Stimulated activated CD4-positive, alpha-beta T cell treated with anti-CD3 and anti-CD28 coated beads, Interleukin-4, amount 100 ng/mL, for 48 hours (primary cell): Measurements from ENCODE around the gene DLEC1.

Experiments used
- DNase-seq, 2 donors: peaks; one replicate each; pipeline ENCODE4 v3.0.0-alpha.2; 2020; ENCODE audit warnings: low read depth in 2 of 2

The DLEC1 gene

GRCh38 chr3:38002291-38002876, 36.6 kb upstream of the DLEC1 start:
- DNase-seq: no peak

GRCh38 chr3:38002940-38003339, 36.1 kb upstream of the DLEC1 start:
- no peak for DNase-seq

- DNase-seq: peak; percentile 42 to 54
These were observed 35.6 kb upstream of the DLEC1 start for GRCh38 chr3:38003371-38003816.

- no peak for DNase-seq
These were observed 35.1 kb upstream of the DLEC1 start for GRCh38 chr3:38003817-38004414.

GRCh38 chr3:38004415-38005075, 34.5 kb upstream of the DLEC1 start:
- peak; percentile 32 to 37 for DNase-seq

- DNase-seq: no peak
These were observed 33.7 kb upstream of the DLEC1 start for GRCh38 chr3:38005076-38006020.

GRCh38 chr3:38006031-38006430, 33.0 kb upstream of the DLEC1 start:
- DNase-seq: no peak

GRCh38 chr3:38006445-38006995, 32.5 kb upstream of the DLEC1 start:
- DNase-seq: no peak

- no peak for DNase-seq
These were observed 31.3 kb upstream of the DLEC1 start for GRCh38 chr3:38007754-38008090.

- DNase-seq: no peak
These were observed 30.8 kb upstream of the DLEC1 start for GRCh38 chr3:38008191-38008701.

- no peak for DNase-seq
These were observed 29.9 kb upstream of the DLEC1 start for GRCh38 chr3:38008971-38009580.

GRCh38 chr3:38009807-38010591, 29.0 kb upstream of the DLEC1 start:
- no peak for DNase-seq

GRCh38 chr3:38011111-38011510, 27.9 kb upstream of the DLEC1 start:
- no peak for DNase-seq

- DNase-seq: no peak
These were observed 23.5 kb upstream of the DLEC1 start for GRCh38 chr3:38015485-38015884.

GRCh38 chr3:38015984-38016383, 23.0 kb upstream of the DLEC1 start:
- no peak for DNase-seq

- DNase-seq: no peak
These were observed 22.6 kb upstream of the DLEC1 start for GRCh38 chr3:38016410-38016809.

GRCh38 chr3:38016847-38017444, 22.1 kb upstream of the DLEC1 start:
- no peak for DNase-seq

GRCh38 chr3:38017445-38018295, 21.3 kb upstream of the DLEC1 start:
- no peak for DNase-seq
